GM13976 (cell line): ENCODE results near the gene ARL5A.

Source experiments
- DNase-seq: peaks from one replicate; pipeline ENCODE4 v3.0.0; 2012; ENCODE audit warnings: low spot score
- CTCF ChIP-seq: IDR thresholded peaks from 2 replicates; pipeline ENCODE4 v1.5.1; 2012; ENCODE audit warnings: borderline replicate concordance, mild to moderate bottlenecking; ENCODE audit not compliant: insufficient read depth; ENCODE audit errors: extremely low read depth, missing control alignments, control extremely low read depth
- in situ Hi-C: fragments of 300-500 bp; cut with MboI; formaldehyde crosslinking; loops from one replicate; pipeline ENCODE4 v1.12.0; 2022; ENCODE audit warnings: low sequenced_read_pairs, mixed read lengths, inconsistent platforms; ENCODE audit not compliant: unreplicated experiment

Gene ARL5A

DNA sequence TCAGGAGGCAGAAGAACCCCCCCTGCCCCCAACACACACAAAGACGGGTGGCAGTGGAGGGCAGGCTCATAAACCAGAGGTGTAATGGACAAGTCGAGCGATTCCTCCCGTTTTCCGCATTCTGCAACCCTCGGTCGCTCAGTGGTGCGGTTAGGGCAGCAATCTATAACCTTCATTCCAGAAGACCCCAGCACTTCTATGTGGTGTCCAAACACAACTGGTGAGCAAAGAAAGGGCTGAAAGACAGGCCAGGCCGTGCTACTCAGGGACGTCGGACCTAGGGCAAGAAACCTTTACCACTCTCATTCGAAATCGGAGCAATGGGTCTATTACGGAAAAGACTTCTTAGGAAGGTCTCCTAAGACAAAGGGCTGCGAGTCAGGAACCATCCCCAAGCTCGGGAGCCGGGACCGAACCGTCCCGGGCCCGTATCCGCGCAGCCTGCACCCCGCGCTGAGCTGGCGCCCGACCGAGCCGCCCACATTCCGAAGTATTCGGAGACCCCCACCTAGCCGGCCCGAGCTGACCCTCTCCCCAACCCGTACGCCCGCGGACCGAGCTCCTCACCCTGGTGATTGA lies 568 bp downstream of the ARL5A start:
- no peak for TF ChIP-seq CTCF
- in situ Hi-C loops, result no loop called here
- no peak for DNase-seq

DNA sequence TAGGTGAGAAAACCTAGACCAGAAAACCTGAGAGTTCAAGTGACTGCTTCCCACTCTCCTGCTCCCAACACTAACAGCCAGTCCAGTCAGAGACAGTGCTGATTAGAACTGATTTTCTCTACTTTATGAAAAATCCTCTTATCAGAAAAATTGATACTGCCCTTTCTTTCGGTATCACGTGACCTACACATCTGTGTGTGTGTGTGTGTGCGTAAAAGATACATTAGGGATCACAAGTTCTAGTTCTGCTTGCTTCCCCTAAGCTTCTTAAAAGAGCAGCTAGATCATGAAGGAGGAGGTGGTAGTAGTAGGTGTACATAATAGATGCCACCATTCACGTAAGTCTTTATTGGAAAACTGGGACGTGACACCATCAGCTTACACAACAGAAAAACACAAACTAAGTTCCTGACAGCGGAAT lies 1.5 kb downstream of the ARL5A start:
- TF ChIP-seq CTCF, result no peak
- in situ Hi-C loops, result no loop called here
- peak; percentile 12 for DNase-seq

- no peak for DNase-seq
- no peak for TF ChIP-seq CTCF
- in situ Hi-C loops, result no loop called here
These were observed 3.3 kb downstream of the ARL5A start for GRCh38 chr2:151824886-151825285.

DNA sequence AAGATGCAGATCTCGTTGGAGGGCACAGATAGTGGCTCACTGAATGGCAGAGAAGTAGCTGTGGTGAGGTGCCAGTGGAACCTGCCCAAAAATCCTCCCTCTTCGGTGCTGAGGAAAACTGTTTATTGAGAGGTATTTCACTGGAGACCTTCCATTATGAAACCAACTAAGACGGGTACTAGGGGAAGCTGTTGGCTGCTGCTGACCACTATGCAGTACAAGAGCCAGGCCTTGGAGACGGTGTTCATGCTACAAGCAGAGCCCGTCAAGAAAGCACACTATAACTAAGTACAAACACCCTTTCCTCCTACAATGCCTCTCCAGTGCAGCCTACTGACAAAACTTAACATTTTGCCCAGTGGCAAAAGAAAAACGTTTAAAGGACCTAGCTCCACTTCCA lies 4.6 kb downstream of the ARL5A start:
- TF ChIP-seq CTCF, result no peak
- no peak for DNase-seq
- in situ Hi-C loops, result no loop called here

GRCh38 chr2:151819920-151820319 lies 8.3 kb downstream of the ARL5A start:
- in situ Hi-C loops, result no loop called here
- no peak for TF ChIP-seq CTCF
- DNase-seq, result no peak

DNA sequence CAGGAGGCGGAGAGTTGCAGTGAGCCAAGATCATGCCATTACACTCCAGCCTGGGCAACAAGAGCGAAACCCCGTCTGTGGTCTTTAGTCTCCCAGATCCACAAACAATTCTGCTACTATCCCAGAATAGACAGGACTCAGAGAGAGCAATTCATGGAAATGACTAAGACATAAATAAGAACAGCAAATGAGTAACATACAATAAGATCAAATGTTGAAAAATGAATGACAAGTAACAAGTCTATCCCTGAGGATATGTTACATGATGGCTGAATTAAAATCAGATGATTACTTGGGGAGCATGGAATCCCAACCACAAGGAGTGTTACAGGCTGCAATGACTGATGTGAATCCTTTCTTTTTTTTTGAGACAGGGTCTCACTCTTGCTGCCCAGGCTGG lies 10.3 kb downstream of the ARL5A start:
- no peak for DNase-seq
- TF ChIP-seq CTCF, result no peak
- in situ Hi-C loops, result no loop called here

- no peak for DNase-seq
- TF ChIP-seq CTCF, result no peak
- in situ Hi-C loops, result no loop called here
These were observed 11.4 kb downstream of the ARL5A start for GRCh38 chr2:151816843-151817242.
